Thoracic aorta (tissue), 2 donors: ENCODE data around the gene DLG5. TPM values are rescaled to one million over a fixed set of nuclear protein-coding genes. Genes with fewer than 3 reads are reported as not detected.

Experiments used
- ATAC-seq: fragments of 150-250 bp; one replicate; pipeline ENCODE4 v1.8.0; 2017; ENCODE audit warnings: low read depth; ENCODE audit not compliant: insufficient number of reproducible peaks, low FRiP score
- DNase-seq: peaks from one replicate; pipeline ENCODE4 v3.0.0-alpha.2; 2020; ENCODE audit warnings: low spot score
- H3K27ac ChIP-seq, 2 donors: fragments of 200-600 bp; sonication (generic); 1 replicate in 1 of 2; 2 replicates in 1 of 2; pipeline ENCODE4 v1.5.1; 2016; ENCODE audit warnings: mild to moderate bottlenecking in 2 of 2, moderate library complexity in 2 of 2
- H3K27me3 ChIP-seq: fragments of 200-600 bp; sonication (generic); replicated peaks from 2 replicates; pipeline ENCODE4 v1.6.0; 2016; ENCODE audit warnings: mild to moderate bottlenecking; ENCODE audit not compliant: insufficient read depth
- H3K36me3 ChIP-seq: fragments of 200-600 bp; sonication (generic); one replicate; pipeline ENCODE4 v1.5.1; 2016
- H3K4me1 ChIP-seq, 2 donors: fragments of 200-600 bp; sonication (generic); 1 replicate in 1 of 2; 2 replicates in 1 of 2; pipeline versions ENCODE4 v1.5.1 to v1.6.0; 2016; ENCODE audit warnings: low read depth in 2 of 2, mild to moderate bottlenecking in 1 of 2; ENCODE audit not compliant: control insufficient read depth in 1 of 2
- H3K4me3 ChIP-seq: fragments of 200-600 bp; sonication (generic); 2 replicates; pipeline ENCODE4 v1.5.1; 2016; ENCODE audit warnings: mild to moderate bottlenecking
- H3K9me3 ChIP-seq: fragments of 200-600 bp; sonication (generic); 2 replicates; pipeline ENCODE4 v1.5.1; 2016
- total RNA-seq, 2 donors: library from RNA; depleted of rRNA; stranded (reverse); fragments of >200 nt; gene quantifications; one replicate each; pipeline versions ENCODE4 v1.1.0 to v1.2.3, GENCODE V29; 2016
- TF ChIP-seq, protein P1 (sequence below): fragments of 200-600 bp; sonication (generic); IDR thresholded peaks from one replicate; pipeline ENCODE4 v1.5.1; 2019; ENCODE audit warnings: antibody characterized with exemption

DLG5 gene
- total RNA-seq, 2 donors from 2014 or later = 36.4 to 79.6 TPM

DNA sequence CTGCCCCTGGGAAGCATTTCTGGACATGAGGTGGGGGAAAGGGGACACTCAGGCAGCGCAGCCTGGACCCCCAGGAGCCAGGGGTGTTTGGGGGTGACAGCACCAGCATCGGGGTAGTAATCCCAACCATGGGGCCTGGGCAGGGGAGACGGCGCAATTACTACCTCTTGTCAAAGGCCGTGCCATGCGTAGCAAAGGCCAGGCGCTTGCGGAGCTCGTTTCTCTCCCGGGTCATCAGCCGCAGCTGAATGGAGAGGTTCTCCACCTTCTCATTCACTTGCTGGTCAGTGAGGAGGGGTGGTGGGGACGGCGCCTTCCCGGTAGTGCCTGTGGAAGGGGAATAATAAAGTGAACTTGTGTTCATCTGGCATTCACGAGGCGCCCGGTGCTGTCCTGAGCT, 70.0 kb downstream of the DLG5 start:
- Histone ChIP-seq H3K4me3 (no peak overlapping the region), H3K27ac (no peak overlapping the region), H3K36me3 (peaks cover 6% of the 10 kb centered on the region), H3K9me3 (no peaks in the 10 kb centered on the region), H3K27me3 (no peaks in the 10 kb centered on the region), H3K4me1 (no peaks in the 10 kb centered on the region)
- TF ChIP-seq, protein P1, sequence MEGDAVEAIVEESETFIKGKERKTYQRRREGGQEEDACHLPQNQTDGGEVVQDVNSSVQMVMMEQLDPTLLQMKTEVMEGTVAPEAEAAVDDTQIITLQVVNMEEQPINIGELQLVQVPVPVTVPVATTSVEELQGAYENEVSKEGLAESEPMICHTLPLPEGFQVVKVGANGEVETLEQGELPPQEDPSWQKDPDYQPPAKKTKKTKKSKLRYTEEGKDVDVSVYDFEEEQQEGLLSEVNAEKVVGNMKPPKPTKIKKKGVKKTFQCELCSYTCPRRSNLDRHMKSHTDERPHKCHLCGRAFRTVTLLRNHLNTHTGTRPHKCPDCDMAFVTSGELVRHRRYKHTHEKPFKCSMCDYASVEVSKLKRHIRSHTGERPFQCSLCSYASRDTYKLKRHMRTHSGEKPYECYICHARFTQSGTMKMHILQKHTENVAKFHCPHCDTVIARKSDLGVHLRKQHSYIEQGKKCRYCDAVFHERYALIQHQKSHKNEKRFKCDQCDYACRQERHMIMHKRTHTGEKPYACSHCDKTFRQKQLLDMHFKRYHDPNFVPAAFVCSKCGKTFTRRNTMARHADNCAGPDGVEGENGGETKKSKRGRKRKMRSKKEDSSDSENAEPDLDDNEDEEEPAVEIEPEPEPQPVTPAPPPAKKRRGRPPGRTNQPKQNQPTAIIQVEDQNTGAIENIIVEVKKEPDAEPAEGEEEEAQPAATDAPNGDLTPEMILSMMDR = no peak
- DNase-seq (no peak), ATAC-seq (no peak)

DNA sequence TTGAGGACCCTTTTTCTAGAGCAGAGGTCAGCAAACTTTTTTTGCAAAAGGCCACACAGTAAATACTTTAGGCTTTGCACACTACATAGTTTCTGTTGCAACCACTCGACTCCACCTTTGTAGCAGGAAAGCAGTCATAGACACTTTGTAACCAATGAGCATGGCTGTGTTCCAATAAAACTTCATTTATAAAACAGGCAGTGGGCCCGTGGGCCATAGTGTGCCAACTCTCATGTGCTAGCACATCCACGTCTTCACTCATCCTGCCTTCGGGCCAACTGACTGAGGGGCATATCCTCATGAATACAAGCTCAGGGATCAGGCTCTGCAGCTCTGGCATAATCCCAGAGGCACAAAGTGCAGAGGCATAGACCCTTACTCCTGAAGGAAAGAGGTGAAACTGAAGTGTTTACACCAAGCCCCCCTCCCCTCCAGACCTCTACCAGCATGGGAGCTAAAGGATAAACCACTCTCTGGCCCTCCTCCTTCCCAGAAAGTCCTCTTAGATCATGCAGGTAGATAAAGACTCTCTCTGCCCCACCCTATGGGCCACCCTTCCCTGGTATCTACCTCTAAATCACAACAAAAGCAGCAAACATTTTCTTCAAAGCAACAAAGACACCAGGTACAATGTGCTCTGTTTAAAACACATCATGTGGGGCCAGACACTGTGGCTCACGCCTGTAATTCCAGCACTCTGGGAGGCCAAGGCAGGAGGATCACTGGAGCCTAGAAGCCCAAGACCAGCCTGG, 71.0 kb downstream of the DLG5 start:
- ATAC-seq = no peak
- peaks cover 14% of the 10 kb centered on the region for H3K36me3 ChIP-seq

DNA sequence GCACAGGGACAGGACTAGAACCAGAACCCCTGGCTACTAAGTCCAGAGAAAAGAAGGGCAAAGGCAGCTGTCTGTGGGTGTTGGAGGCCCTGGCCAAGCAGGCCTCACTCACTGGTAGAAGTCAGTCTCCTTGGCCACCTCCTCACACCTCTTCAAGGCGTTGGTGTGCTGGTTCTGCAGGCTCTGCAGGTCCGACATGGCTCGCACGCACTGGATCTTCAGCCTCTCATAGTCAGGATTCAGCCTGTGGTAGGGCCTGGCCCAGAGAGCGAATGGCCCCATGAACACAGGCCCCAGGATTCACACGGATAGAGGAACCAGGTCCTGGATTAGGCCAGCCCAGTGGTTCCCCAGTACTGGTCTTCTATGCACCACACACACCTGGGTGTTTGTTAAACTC, 72.4 kb downstream of the DLG5 start:
- DNase-seq = no peak
- Histone ChIP-seq H3K27me3 (no peaks in the 10 kb centered on the region), H3K4me1 (no peaks in the 10 kb centered on the region), H3K27ac (no peak overlapping the region), H3K9me3 (no peaks in the 10 kb centered on the region), H3K4me3 (no peak overlapping the region), H3K36me3 (peaks cover 14% of the 10 kb centered on the region)
- TF ChIP-seq, protein P1 = no peak
- no peak for ATAC-seq

More for the DNA sequence above, 71.0 kb downstream of the DLG5 start:
- H3K9me3 ChIP-seq = no peaks in the 10 kb centered on the region
- TF ChIP-seq, protein P1 = no peak
- H3K4me1 ChIP-seq = no peaks in the 10 kb centered on the region
- H3K27me3 ChIP-seq = no peaks in the 10 kb centered on the region
- H3K4me3 ChIP-seq = no peak overlapping the region
- no peak overlapping the region for H3K27ac ChIP-seq
- DNase-seq = no peak

DNA sequence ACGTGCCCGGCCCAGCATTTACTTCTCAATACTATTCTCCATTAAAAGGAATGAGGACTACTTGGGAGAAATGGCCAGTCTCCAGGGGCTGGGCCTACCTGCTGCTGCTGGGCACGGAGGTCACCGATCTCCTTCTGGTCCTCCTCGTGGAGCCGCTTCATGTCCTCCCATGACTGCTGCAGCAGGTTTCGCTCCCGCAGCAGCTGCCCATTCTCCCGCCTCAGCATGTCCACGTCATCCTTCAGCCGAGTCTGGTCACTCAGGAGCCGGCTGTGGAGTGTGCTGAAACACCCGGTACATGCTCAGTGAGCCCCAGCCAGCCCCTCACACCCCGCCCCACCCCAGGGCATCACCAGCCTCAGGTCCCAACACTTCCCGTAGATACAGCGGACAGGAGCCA, 73.3 kb downstream of the DLG5 start:
- TF ChIP-seq, protein P1 = no peak
- no peaks in the 10 kb centered on the region for H3K9me3 ChIP-seq
- DNase-seq (no peak), ATAC-seq (no peak)
- H3K27me3 ChIP-seq = no peaks in the 10 kb centered on the region
- no peak overlapping the region for H3K27ac ChIP-seq
- no peaks in the 10 kb centered on the region for H3K4me1 ChIP-seq
- H3K4me3 ChIP-seq = no peak overlapping the region
- peaks cover 14% of the 10 kb centered on the region for H3K36me3 ChIP-seq

DNA sequence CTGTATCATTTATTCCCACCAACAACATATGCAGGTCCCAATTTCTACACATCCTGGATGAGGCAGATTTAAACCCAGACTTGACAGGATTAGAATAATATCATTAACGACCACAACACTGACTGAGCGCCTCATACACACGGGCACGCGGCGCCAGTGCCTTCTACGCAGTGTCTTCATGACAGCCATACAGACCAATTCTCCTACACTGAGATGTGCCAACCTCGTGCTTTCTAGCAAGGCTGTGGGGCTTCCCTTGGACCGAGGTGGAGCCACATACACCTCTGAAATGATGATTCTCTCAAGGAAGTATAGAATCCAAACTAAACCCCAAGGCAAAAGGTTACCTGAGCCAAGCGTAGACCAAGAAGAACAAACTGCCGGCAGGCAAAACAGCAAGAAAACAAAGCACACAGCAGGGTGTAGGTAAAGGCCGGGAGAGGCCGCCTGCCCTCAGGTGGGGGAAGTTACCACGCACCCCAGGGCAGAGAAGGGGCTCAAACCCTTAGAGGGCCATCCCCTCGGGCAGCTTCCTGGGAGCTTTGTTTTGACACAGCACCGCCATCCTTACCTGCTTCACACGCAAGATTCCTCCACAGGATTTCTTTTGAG, 75.8 kb downstream of the DLG5 start:
- Histone ChIP-seq H3K4me1 (peaks cover 2 to 18% of the 10 kb centered on the region in 2 donors), H3K4me3 (no peak overlapping the region), H3K27ac (no peak overlapping the region), H3K36me3 (peaks cover 14% of the 10 kb centered on the region), H3K9me3 (no peaks in the 10 kb centered on the region), H3K27me3 (no peaks in the 10 kb centered on the region)
- ATAC-seq (no peak), DNase-seq (no peak)
- TF ChIP-seq, protein P1 = no peak
